Measurements from ENCODE around the gene SUV39H1. TPM values are rescaled to one million over a fixed set of nuclear protein-coding genes. Genes with fewer than 3 reads are reported as not detected.

SUV39H1 gene
- total RNA-seq, 1 donor from 2014 or later: 4.3 TPM

DNA sequence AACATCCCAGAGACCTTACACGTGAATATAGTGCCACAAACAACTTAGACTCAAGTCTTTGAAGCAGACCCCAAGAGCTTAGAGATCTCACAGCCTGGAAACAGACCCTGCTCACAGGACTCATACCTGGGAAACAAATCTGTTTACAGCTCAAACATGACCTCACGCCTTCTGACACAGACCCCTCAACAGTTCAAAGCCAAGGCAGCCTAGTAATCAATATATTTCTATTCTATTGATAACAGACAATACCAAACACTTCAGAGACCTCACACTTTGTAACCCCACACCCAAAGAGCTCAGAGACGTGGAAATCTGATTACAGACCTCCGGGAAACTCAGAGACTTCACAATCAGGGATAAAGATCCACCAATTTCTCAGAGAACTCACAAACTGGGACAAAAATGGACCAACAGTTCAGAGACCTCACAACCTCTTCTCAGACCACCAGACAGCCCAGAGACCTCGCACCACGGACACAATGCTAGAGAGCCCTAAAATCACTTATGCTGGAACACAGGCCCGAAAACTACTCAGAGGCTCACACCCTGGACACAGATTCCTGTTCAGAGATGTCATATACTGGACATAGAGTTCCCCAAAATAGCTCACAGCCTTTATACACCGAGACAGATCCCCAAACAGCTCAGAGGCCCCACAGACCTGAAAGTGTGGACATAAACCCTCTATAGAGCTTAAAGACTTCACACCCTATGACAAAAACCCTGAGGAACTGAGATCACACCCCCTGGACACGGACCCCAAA is 14.8 kb downstream of the SUV39H1 start:
- no peak for ATAC-seq
- no peak for DNase-seq (ENCODE audit: low spot score)

DNA sequence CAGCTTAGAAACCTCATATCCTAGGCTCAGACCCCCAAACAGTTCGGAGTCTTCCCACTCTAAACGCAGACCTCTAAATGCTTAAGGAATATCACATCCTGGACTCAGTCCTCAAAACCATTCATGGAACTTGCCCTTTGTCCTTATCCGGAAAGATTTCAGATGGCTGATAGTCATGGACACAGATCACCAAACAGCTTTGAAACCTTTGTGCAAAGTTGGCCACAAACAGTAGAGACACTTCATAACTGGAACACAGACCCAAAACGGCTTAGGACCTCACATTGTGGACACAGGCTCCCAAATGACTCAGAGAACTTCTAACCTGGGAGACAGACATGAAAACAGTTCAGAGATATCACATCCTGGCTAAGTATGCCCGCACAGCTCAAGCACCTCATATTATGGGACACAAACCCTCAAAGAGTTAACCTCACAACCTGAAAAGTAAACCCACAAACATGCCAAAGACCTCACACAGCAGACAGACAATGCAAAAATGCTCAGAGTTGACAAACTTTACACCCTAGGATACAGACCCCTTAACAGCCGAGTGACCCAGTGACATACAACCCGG is 15.5 kb downstream of the SUV39H1 start:
- ATAC-seq: peak; percentile 54
- DNase-seq (ENCODE audit: low spot score): no peak

- ATAC-seq (no peak), DNase-seq (ENCODE audit: low spot score) (no peak)
Measured at GRCh38 chrX:48713847-48714246, 17.3 kb downstream of the SUV39H1 start.

DNA sequence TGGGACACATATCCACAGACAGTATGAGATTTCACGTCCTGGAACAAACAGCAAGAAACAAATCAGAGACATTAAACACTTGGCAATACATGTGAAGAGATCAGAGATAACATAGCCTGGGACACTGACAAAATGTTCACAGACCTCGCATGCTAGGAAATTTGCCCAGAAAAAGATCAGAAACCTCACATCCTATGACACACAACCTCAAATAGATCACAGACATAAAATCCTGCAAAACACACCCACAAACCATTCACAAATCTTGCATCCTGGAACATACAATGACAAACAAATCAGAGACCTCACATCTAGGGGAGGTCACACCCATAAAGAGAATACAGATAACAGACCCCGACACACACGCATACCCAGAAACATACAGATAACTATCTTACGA is 18.0 kb downstream of the SUV39H1 start:
- ATAC-seq (peak; percentile 4), DNase-seq (ENCODE audit: low spot score) (no peak)

- ATAC-seq (no peak), DNase-seq (ENCODE audit: low spot score) (no peak)
Measured at GRCh38 chrX:48715072-48715471, 18.5 kb downstream of the SUV39H1 start.

DNA sequence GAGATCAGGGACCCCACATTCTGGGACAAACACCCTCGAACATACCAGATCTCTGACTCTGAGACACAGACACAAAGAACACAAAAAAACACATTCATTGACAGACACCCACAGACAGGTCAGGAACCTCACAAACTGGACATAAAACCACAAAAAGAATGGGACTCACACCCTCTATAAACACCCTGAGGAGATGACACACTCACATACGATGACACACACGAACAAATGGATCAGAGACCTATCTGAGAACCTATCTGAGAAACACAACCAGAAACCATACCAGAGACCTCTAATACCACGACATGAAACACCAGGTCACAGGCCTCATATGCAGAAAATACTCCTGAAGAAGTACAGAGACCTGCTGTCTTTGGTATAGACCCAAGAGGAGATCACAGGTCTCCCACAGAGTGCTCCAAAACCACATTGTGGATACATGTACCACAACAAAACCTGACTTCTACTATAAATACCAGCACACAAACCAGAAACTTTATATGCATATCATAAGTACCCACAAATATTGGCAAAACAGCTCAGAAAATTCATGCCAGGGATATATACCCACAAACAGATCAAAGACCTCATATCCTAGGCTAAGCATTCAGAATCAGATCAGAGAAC is 19.5 kb downstream of the SUV39H1 start:
- DNase-seq (ENCODE audit: low spot score) (no peak), ATAC-seq (no peak)

- ATAC-seq: no peak
- DNase-seq (ENCODE audit: low spot score): no peak
Measured at GRCh38 chrX:48719958-48720357, 23.4 kb downstream of the SUV39H1 start.

DNA sequence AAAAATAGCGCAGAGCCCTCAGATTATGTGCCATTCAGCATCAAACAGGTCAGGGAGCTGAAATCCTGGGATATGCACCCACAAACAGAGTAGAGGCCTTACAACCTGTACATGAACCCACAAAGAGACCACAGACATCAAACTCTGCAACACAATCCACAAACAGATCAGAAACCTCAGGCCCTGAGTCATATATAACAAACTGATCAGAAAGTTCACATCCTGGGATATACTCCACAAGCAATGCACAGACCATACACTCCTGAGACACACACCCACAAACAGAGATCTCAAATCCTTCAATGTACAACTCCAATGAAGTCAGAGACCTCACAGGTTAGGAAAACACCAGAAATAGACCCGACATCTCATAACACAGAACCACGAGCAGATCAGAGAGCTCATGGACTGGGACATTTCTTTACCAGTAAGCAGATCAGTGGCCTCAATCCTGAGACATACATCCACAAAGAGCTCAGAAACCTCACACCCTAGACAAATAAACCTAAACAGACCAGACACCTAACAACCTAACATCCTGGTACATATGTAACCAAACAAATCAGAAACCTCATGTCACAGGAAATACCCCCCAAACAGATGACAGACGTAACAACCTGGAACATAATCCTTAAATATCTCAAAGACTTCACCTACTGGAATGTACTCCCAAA is 24.2 kb downstream of the SUV39H1 start:
- ATAC-seq (no peak), DNase-seq (ENCODE audit: low spot score) (no peak)

- no peak for DNase-seq (ENCODE audit: low spot score)
- no peak for ATAC-seq
Measured at GRCh38 chrX:48721916-48722315, 25.4 kb downstream of the SUV39H1 start.

GRCh38 chrX:48726596-48726995 is 30.1 kb downstream of the SUV39H1 start:
- ATAC-seq: no peak
- no peak for DNase-seq (ENCODE audit: low spot score)

DNA sequence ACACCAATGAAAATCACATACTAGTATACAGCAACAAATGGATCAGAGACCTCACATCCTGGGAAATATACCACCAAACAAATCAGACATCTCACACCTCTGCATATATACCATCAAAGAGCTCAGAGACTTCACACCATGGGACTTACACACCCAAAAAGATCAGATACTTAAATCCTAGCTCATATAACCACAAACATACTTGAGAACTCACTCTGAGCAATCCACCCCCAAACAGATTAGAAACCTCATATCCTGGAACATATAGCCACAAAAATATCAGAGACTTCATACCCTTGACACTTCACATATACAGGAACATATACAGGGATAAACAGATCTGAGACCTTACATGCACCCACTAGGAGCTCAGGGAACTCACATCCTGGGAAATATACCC is 32.1 kb downstream of the SUV39H1 start:
- DNase-seq (ENCODE audit: low spot score) (no peak), ATAC-seq (no peak)

DNA sequence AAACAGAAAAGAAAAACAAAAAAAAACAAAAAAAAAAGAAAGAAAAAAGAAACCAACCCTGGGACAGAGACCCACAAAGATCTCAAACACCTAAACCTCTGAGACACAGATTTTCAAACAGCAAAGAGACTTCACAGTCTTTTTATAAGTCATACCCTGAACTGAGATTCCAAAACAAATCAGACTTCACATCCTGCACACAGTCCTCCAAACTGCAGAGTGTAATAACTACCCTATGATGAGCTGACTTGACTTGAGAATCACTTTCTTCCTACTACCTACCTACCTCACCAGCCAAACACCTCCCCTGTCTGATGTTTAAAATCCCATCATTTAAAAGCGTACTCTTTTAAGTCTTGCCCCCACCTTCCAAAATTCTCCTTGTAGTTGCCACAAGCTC is 39.8 kb downstream of the SUV39H1 start:
- DNase-seq (ENCODE audit: low spot score) (no peak), ATAC-seq (no peak)

DNA sequence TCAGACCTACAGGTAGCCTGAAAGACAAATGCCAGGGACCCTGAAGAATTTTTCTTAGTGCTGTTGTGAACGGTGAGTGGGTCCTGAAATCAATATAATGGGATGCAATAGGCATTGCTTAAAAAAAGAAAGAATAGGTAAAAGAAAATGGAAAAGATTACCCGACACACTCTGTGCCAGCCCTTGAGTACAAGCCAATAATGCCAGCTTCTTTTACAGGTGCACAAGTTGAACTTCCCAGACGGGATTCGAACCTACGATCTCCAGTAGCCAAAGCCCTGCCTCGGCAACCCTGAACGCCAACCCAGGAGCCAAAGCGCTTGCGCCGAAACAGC is 40.3 kb downstream of the SUV39H1 start:
- ATAC-seq (no peak), DNase-seq (ENCODE audit: low spot score) (no peak)

DNA sequence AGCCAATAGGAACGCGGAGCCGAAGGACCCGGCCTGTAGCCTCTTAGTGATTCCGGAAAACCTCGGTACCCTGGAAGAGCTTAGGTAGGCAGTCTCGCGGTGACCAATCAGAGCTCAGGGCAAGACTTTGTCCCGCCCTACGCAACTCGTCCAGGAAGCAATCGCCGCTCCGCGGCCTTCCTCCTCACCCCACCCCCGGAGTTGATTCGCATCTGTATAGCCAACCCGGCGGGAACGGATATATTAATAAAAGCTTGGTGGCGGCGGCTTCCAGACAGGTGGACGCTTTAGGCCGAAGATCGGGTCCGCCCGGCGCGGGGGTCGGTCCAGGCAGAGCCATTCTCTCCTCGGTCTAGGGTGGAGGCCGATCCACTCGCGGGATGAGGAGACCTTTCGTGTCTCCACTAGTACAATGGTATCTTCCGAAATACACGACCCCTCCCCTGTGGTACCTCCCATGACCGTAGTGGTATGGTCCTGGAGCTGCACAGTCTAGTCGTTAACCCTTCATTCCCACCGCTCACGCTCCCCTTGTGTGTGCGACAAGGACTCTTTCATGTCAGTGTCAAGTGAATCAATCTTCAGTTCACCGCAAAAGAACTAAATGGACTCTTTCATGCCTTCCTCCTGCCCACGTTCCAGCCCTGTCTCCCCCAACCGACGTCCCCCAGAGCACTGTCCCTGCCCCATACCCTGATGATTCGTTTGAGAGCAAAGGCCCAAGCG is 40.8 kb downstream of the SUV39H1 start:
- peak; percentile 99 for ATAC-seq

GRCh38 chrX:48737940-48738339 is 41.4 kb downstream of the SUV39H1 start:
- DNase-seq (ENCODE audit: low spot score): no peak
- no peak for ATAC-seq

More for the DNA sequence above, 40.8 kb downstream of the SUV39H1 start:
- peak; percentile 92 for DNase-seq (ENCODE audit: low spot score)

GRCh38 chrX:48741834-48742233 is 45.3 kb downstream of the SUV39H1 start:
- ATAC-seq (no peak), DNase-seq (ENCODE audit: low spot score) (no peak)

GRCh38 chrX:48745222-48745621 is 48.7 kb downstream of the SUV39H1 start:
- DNase-seq (ENCODE audit: low spot score): no peak
- no peak for ATAC-seq

DNA sequence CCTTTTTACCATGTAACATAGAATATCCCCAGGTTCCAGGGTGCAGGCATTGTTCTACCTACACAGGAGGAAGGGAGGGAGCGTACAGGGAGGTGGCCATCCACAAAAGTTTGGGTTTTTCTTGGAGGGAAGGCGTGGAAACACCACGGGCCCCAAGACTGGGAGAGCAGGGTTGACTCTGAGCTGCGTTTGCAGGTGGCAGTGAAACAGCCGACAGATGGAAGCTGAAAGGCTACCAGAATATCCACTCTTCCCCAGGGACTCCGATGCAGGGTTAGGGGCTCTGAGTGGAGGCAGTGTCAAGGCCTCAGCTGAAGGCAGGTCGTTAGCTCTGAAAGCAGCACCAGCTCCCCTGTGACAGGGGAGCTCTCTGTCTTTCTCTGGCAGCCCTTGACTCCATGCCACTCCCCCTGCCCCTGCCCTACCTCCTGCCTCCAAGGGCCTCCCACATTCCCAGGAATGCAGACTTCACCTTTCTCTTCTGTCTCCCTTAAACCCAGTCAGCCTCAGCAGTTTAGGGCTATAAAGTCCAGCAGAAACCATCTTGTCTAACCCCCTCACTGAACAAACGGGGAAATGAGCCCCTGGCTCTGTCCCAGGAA is 51.0 kb downstream of the SUV39H1 start:
- no peak for ATAC-seq
- DNase-seq (ENCODE audit: low spot score): no peak

DNA sequence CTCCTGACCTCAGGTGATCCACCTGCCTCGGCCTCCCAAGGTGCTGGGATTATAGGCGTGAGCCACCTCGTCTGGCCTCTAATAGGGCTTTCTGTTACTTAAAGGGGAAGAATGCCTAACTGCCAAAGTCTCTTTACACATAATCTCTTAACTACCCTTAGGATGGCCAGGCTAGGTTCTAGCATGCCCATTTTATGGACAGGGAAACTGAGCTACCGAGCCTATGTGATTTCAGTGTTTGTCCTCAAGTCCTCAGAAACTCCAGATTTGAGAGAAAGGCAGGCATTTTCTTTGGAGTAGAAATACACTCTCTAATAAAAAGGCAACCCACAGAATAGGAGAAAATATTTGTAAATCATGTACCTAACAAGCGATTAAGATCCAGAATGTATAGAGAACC is 52.6 kb downstream of the SUV39H1 start:
- no peak for ATAC-seq
- DNase-seq (ENCODE audit: low spot score): no peak

DNA sequence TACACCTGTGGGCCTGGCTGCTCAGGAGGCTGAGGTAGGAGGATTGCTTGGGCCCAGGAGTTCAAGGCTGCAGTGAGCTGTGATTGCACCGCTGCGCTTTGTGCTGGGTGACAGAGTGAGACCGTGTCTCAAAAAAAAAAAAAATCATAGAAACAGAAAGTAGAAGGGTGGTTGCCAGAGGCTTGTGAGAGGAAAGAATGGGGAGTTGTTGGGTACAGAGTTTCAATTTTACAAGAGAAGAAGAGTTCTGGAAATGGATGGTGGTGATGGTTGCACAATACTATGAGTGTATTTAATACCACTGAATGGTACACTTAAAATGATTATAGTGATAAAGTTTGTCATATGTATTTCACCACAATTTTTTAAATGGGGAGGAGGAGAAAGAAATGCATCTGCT is 54.8 kb downstream of the SUV39H1 start:
- ATAC-seq (no peak), DNase-seq (ENCODE audit: low spot score) (no peak)

DNA sequence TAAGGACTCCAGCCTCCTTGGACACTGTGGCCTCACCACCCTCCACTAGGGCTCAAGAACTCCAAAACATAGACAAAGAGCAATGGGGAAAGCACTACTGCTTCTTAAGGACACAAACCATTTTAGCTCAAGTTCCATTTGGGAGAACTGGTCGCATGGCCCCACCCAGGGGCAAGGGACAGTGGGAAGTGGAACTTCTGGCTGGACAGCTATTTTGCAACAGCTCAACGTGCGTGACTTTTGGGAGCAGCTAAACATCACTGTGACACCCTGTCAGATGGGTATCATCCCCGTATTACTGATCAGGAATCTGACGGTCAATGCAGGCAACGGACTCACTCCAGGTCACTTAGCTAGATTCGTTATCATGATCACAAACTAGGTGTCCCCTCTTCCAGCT is 56.0 kb downstream of the SUV39H1 start:
- ATAC-seq: no peak
- no peak for DNase-seq (ENCODE audit: low spot score)
